K562 (cell line): ENCODE results near the gene BLTP2. TPM values are rescaled to one million over a fixed set of nuclear protein-coding genes. Genes with fewer than 3 reads are reported as not detected.

Experiments
- ATF3 ChIP-seq, 2 experiments: fragments of 450-650 bp in 1 of 2; sonication (generic) in 1 of 2; formaldehyde crosslinking in 1 of 2; IDR thresholded peaks in 1 of 2; conservative IDR thresholded peaks in 1 of 2; 2 replicates each; pipeline versions ENCODE4 v1.6.1 to v1.8.1; 2016 to 2023; ENCODE audit warnings: mild to moderate bottlenecking in 2 of 2, moderate library complexity in 2 of 2, inconsistent platforms in 1 of 2, missing genetic modification reagents in 1 of 2
- CTCF ChIP-seq, 3 experiments: IDR thresholded peaks in 2 of 3; conservative IDR thresholded peaks in 1 of 3; 2 replicates each; pipeline ENCODE4 v1.5.1; 2011 to 2012; ENCODE audit warnings: low read length in 3 of 3, mild to moderate bottlenecking in 3 of 3, control low read depth in 2 of 3, improper control_type of control experiment in 1 of 3, inconsistent platforms in 1 of 3, low read depth in 1 of 3, mixed read lengths in 1 of 3, moderate library complexity in 1 of 3; ENCODE audit not compliant: insufficient read depth in 2 of 3
- DEAF1 ChIP-seq: fragments of 450-650 bp; formaldehyde crosslinking; IDR thresholded peaks from 2 replicates; pipeline ENCODE4 v1.4.0; 2020; ENCODE audit warnings: mild to moderate bottlenecking, moderate library complexity
- ID3 ChIP-seq, 2 experiments: fragments of 250-450 bp in 1 of 2; fragments of 450-650 bp in 1 of 2; sonication (Bioruptor Pico) in 1 of 2; IDR thresholded peaks; 2 replicates each; pipeline versions ENCODE4 v1.6.1 to v1.8.0; 2016 to 2021; ENCODE audit warnings: mild to moderate bottlenecking in 2 of 2, moderate library complexity in 2 of 2, missing compliant biosample characterization in 1 of 2, missing genetic modification characterization in 1 of 2
- MEF2A ChIP-seq: IDR thresholded peaks from 2 replicates; pipeline ENCODE4 v1.6.1; 2011; ENCODE audit warnings: low read depth, mild to moderate bottlenecking, low read length, moderate library complexity; ENCODE audit not compliant: control insufficient read depth
- OTX1 ChIP-seq: fragments of 450-650 bp; formaldehyde crosslinking; IDR thresholded peaks from 2 replicates; pipeline ENCODE4 v1.4.0; 2022; ENCODE audit warnings: mild to moderate bottlenecking
- POLR2AphosphoS5 ChIP-seq: IDR thresholded peaks from 2 replicates; pipeline ENCODE4 v1.6.1; 2011; ENCODE audit warnings: mild to moderate bottlenecking, low read depth, low read length, moderate library complexity; ENCODE audit not compliant: control insufficient read depth, insufficient read depth
- SMAD4 ChIP-seq: fragments of 250-450 bp; sonication (Bioruptor Pico); conservative IDR thresholded peaks from 2 replicates; pipeline ENCODE4 v1.8.0; 2021; ENCODE audit warnings: inconsistent platforms, mild to moderate bottlenecking, moderate library complexity
- XRCC4 ChIP-seq: IDR thresholded peaks from one replicate; pipeline ENCODE4 v1.6.1; 2011; ENCODE audit not compliant: insufficient read depth, insufficient read length; ENCODE audit errors: extremely low read depth
- ZBTB26 ChIP-seq: fragments of 450-650 bp; formaldehyde crosslinking; IDR thresholded peaks from 2 replicates; pipeline ENCODE4 v1.4.0; 2022; ENCODE audit warnings: missing genetic modification characterization
- ZNF431 ChIP-seq: sonication (generic); formaldehyde crosslinking; IDR thresholded peaks from 2 replicates; pipeline ENCODE4 v1.8.0; 2022; ENCODE audit warnings: mild to moderate bottlenecking, missing genetic modification reagents
- polyA plus RNA-seq, 8 experiments: library from polyadenylated mRNA; depleted of rRNA in 4 of 8; stranded (reverse) in 5 of 8; unstranded in 3 of 8; fragments of >200 nt; fragmentation: Nextera tagmentation in 2 of 8; fragmentation: Illumina TruSeq in 1 of 8; extraction: Ambion mirVana in 2 of 8; extraction: Trizol in 1 of 8; gene quantifications; 2 replicates each; pipeline versions ENCODE4 v1.2.1 to v1.2.3, GENCODE V29; 2011 to 2014; ENCODE audit warnings: inconsistent platforms in 1 of 8, missing spikeins in 1 of 8
- total RNA-seq, 7 experiments: library from RNA; depleted of rRNA in 6 of 7; stranded (reverse); fragments of >200 nt in 6 of 7; fragmentation: Illumina TruSeq in 2 of 7; extraction: Trizol in 2 of 7; gene quantifications; 2 replicates each; pipeline versions ENCODE4 v1.2.1 to v1.2.3, GENCODE V29; 2011 to 2021; ENCODE audit warnings: low replicate concordance in 1 of 7

Gene BLTP2
- total and polyA plus RNA-seq, 9 of the 15 experiments (the other 6 are each of a cell fraction or from before 2014, with no cell fraction given), result 14.7 to 174 (median 103) TPM

- TF ChIP-seq CTCF (IDR thresholded peaks at IDR 0.05 in 2 of 3, conservative IDR thresholded peaks at IDR 0.05 in 1 of 3; ENCODE audit: insufficient read depth in 2 of 3, low read depth in 1 of 3, low read length in 3 of 3), result peak; percentile 76 to 87 (median 84)
- TF ChIP-seq ATF3 (IDR thresholded peaks at IDR 0.05), result peak; percentile 45
- TF ChIP-seq ATF3 (CRISPR knock-in tag; conservative IDR thresholded peaks at IDR 0.05), result no peak
- TF ChIP-seq SMAD4 (CRISPR knock-in tag), result 0 out of 2 replicates have a peak, but pooled peaks have one; percentile 12
- 0 out of 2 replicates have a peak, but pooled peaks have one; percentile 48 for TF ChIP-seq OTX1 (CRISPR knock-in tag)
- no peak for TF ChIP-seq ZNF431 (CRISPR knock-in tag)
- no peak for TF ChIP-seq XRCC4
- TF ChIP-seq ID3 (CRISPR knock-in tag; IDR thresholded peaks at IDR 0.05), result no peak
- TF ChIP-seq ID3 (tag; IDR thresholded peaks at IDR 0.05), result 0 out of 2 replicates have a peak, but pooled peaks have one; percentile 15
- 0 out of 2 replicates have a peak, but pooled peaks have one; percentile 5 for TF ChIP-seq POLR2AphosphoS5
- 0 out of 2 replicates have a peak, but pooled peaks have one; percentile 36 for TF ChIP-seq ZBTB26 (CRISPR knock-in tag)
- TF ChIP-seq DEAF1 (CRISPR knock-in tag), result peak; percentile 30; the same call in 1 of the 2 replicates
- no peak for TF ChIP-seq MEF2A
Measured at GRCh38 chr17:28612936-28613872, 31.8 kb downstream of the BLTP2 start (continued).
